Parathyroid adenoma (tissue), 2 donors: Measurements from ENCODE around the gene GSTO1.
"Not testable (repeated sequence)": the region's sequence is repeated elsewhere in the genome, so short reads cannot be mapped to it uniquely, and the experiment has no call there.

Experiments
- H2AFZ ChIP-seq: fragments of 300-600 bp; sonication (generic); one replicate; pipeline ENCODE4 v1.7.0; 2017; ENCODE audit warnings: antibody characterized with exemption, mild to moderate bottlenecking
- H3K27ac ChIP-seq: fragments of 300-600 bp; sonication (generic); one replicate; pipeline ENCODE4 v1.7.0; 2017
- H3K27me3 ChIP-seq: fragments of 300-600 bp; sonication (generic); one replicate; pipeline ENCODE4 v1.7.0; 2017; ENCODE audit warnings: low read length; ENCODE audit not compliant: control insufficient read depth, insufficient read depth
- H3K36me3 ChIP-seq: fragments of 300-600 bp; sonication (generic); one replicate; pipeline ENCODE4 v1.7.0; 2017; ENCODE audit warnings: low read length; ENCODE audit not compliant: control insufficient read depth, insufficient read depth
- H3K4me1 ChIP-seq: fragments of 300-600 bp; sonication (generic); one replicate; pipeline ENCODE4 v1.7.0; 2017; ENCODE audit warnings: control low read depth
- H3K4me2 ChIP-seq: fragments of 300-600 bp; sonication (generic); one replicate; pipeline ENCODE4 v1.7.0; 2017; ENCODE audit warnings: low read length
- H3K4me3 ChIP-seq: fragments of 300-600 bp; sonication (generic); one replicate; pipeline ENCODE4 v1.7.0; 2017; ENCODE audit warnings: low read depth, low read length
- H3K79me2 ChIP-seq: fragments of 300-600 bp; sonication (generic); one replicate; pipeline ENCODE4 v1.7.0; 2017; ENCODE audit warnings: control low read depth
- H3K9ac ChIP-seq: fragments of 300-600 bp; sonication (generic); one replicate; pipeline ENCODE4 v1.7.0; 2017; ENCODE audit warnings: mild to moderate bottlenecking
- H3K9me3 ChIP-seq: fragments of 300-600 bp; sonication (generic); one replicate; pipeline ENCODE4 v1.7.0; 2017; ENCODE audit warnings: low read length; ENCODE audit not compliant: control insufficient read depth
- CTCF ChIP-seq: fragments of 300-600 bp; sonication (generic); IDR thresholded peaks from one replicate; pipeline ENCODE4 v1.7.0; 2017; ENCODE audit warnings: antibody characterized with exemption, mild to moderate bottlenecking
- donor health status: primary hyperparathyroidism.

The GSTO1 gene

GRCh38 chr10:104247513-104248146, 7.1 kb upstream of the GSTO1 start:
- no peak overlapping the region for H3K9ac ChIP-seq
- no peak for TF ChIP-seq CTCF
- H3K36me3 ChIP-seq: no peaks in the 10 kb centered on the region
- no peak overlapping the region for H3K27ac ChIP-seq
- no peaks in the 10 kb centered on the region for H3K27me3 ChIP-seq
- no peaks in the 10 kb centered on the region for H3K4me1 ChIP-seq
- no peak overlapping the region for H3K4me2 ChIP-seq
- H3K79me2 ChIP-seq: no peaks in the 10 kb centered on the region
- no peaks in the 10 kb centered on the region for H3K9me3 ChIP-seq
- H3K4me3 ChIP-seq: no peak overlapping the region
- H2AFZ ChIP-seq: no peak overlapping the region

GRCh38 chr10:104248931-104249330, 5.8 kb upstream of the GSTO1 start:
- H3K27me3 ChIP-seq, H3K27ac ChIP-seq, H3K9ac ChIP-seq, H3K4me2 ChIP-seq, H3K9me3 ChIP-seq, H2AFZ ChIP-seq, H3K4me3 ChIP-seq, H3K4me1 ChIP-seq, H3K36me3 ChIP-seq, H3K79me2 ChIP-seq: not testable (repeated sequence)

GRCh38 chr10:104250371-104250770, 4.3 kb upstream of the GSTO1 start:
- no peak for TF ChIP-seq CTCF
- no peak overlapping the region for H3K27ac ChIP-seq
- no peaks in the 10 kb centered on the region for H3K27me3 ChIP-seq
- H3K4me3 ChIP-seq: no peak overlapping the region
- no peaks in the 10 kb centered on the region for H3K36me3 ChIP-seq
- H3K4me1 ChIP-seq: peaks cover 5% of the 10 kb centered on the region
- H3K4me2 ChIP-seq: no peak overlapping the region
- H3K79me2 ChIP-seq: peaks cover 6% of the 10 kb centered on the region
- H3K9ac ChIP-seq: no peak overlapping the region
- H2AFZ ChIP-seq: no peak overlapping the region
- H3K9me3 ChIP-seq: no peaks in the 10 kb centered on the region

GRCh38 chr10:104251443-104251842, 3.2 kb upstream of the GSTO1 start:
- no peak overlapping the region for H3K27ac ChIP-seq
- peaks cover 6% of the 10 kb centered on the region for H3K79me2 ChIP-seq
- no peaks in the 10 kb centered on the region for H3K9me3 ChIP-seq
- TF ChIP-seq CTCF: no peak
- no peak overlapping the region for H2AFZ ChIP-seq
- no peak overlapping the region for H3K4me3 ChIP-seq
- no peak overlapping the region for H3K4me2 ChIP-seq
- no peaks in the 10 kb centered on the region for H3K36me3 ChIP-seq
- H3K27me3 ChIP-seq: no peaks in the 10 kb centered on the region
- peaks cover 12% of the 10 kb centered on the region for H3K4me1 ChIP-seq
- no peak overlapping the region for H3K9ac ChIP-seq

- Histone ChIP-seq H3K9me3 (no peaks in the 10 kb centered on the region), H3K27me3 (no peaks in the 10 kb centered on the region), H2AFZ (no peak overlapping the region), H3K9ac (no peak overlapping the region), H3K4me3 (no peak overlapping the region), H3K4me2 (no peak overlapping the region), H3K79me2 (peaks cover 6% of the 10 kb centered on the region), H3K4me1 (peaks cover 12% of the 10 kb centered on the region), H3K36me3 (no peaks in the 10 kb centered on the region), H3K27ac (no peak overlapping the region)
- no peak for TF ChIP-seq CTCF
Measured at GRCh38 chr10:104252368-104252767, 2.3 kb upstream of the GSTO1 start.
